ENCODE measurements around the gene FZD8. TPM values are rescaled to one million over a fixed set of nuclear protein-coding genes. Genes with fewer than 3 reads are reported as not detected.

FZD8 gene
- polyA plus RNA-seq, 1 of the 3 experiments (the other 2 are of a cell fraction) = 1.4 TPM

GRCh38 chr10:35626971-35627507 is 15.1 kb downstream of the FZD8 start:
- Histone ChIP-seq H3K27me3 (ENCODE audit: insufficient read depth) (no peaks in the 10 kb centered on the region; the same call in 1 of the 2 replicates), H3K9ac (no peak overlapping the region), H3K9me2 (no peaks in the 10 kb centered on the region), H4K20me1 (ENCODE audit: insufficient read depth) (no peaks in the 10 kb centered on the region), H3K79me2 (ENCODE audit: insufficient read depth) (no peaks in the 10 kb centered on the region), H3K9me3 (no peaks in the 10 kb centered on the region), H2AFZ (ENCODE audit: low read depth) (peak overlapping the region; percentile 6; the same call in 1 of the 2 replicates), H3K36me3 (replicated peaks in 1 of 2; ENCODE audit: control insufficient read depth in 1 of 2, insufficient read depth in 2 of 2, low read length in 1 of 2) (no peaks in the 10 kb centered on the region), H3K4me2 (0 out of 2 replicates have a peak overlapping the region, but pooled peaks have one; percentile 13), H3K4me1 (ENCODE audit: control insufficient read depth in 1 of 2, insufficient read depth in 2 of 2, low read depth in 1 of 2, low read length in 1 of 2) (peaks cover 0 to 4% of the 10 kb centered on the region in 2 experiments; a peak in 1 of 4 replicates), H3F3A (replicated peaks; ENCODE audit: insufficient read depth) (peaks cover 11% of the 10 kb centered on the region), H3K4me3 (ENCODE audit: low read depth in 2 of 2, low read length in 1 of 2) (no peak overlapping the region), H3K27ac (ENCODE audit: low read depth in 2 of 2, low read length in 1 of 2) (peak overlapping the region in 1 of 2 experiments; percentile 40; a peak in 2 of 4 replicates)
- 72% methylated on average over 6 of the region's 6 CpGs for WGBS (ENCODE audit: low lambda C conversion rate)
- no peak for DNase-seq
- ChIA-PET POLR2A (no interaction called here), CTCF (interaction anchor here (0.7 to 1.3 kb wide), 2 partner anchors 9 to 12 kb away, joined by 4 read pairs; no protein-coding TSS in a partner anchor)
- TF ChIP-seq EP300 (IDR thresholded peaks at IDR 0.05; ENCODE audit: borderline replicate concordance in 1 of 2, low read depth in 1 of 2, low read length in 1 of 2) (no peak), RFX5 (IDR thresholded peaks at IDR 0.05; ENCODE audit: low read length) (no peak), FOSL2 (IDR thresholded peaks at IDR 0.05; ENCODE audit: borderline replicate concordance, low read depth) (0 out of 2 replicates have a peak, but pooled peaks have one; percentile 22)

DNA sequence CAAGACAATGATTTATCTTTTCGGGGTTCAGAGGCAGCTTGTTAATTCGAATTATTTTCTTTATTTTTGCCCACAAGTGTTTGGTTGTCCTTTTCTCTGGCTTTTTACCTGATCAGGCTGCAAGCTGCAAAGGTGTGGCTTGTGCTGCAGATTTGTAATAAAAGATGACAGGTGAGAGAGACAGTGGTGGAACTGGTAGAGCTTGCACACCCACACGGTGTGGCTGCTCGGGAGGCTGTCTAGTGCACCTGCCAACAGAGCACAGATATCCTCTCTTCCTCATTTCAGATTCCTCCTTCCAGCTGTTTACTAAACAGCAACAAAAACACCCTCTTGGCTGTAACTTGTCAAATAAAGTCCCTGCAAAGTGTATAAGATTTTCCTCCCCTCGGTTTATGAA is 27.8 kb downstream of the FZD8 start:
- Histone ChIP-seq H3F3A (replicated peaks; ENCODE audit: insufficient read depth) (no peaks in the 10 kb centered on the region), H3K4me2 (no peak overlapping the region), H3K27me3 (ENCODE audit: insufficient read depth) (peaks cover 13% of the 10 kb centered on the region), H4K20me1 (ENCODE audit: insufficient read depth) (no peaks in the 10 kb centered on the region), H3K9ac (no peak overlapping the region), H3K27ac (ENCODE audit: low read depth in 2 of 2, low read length in 1 of 2) (no peak overlapping the region), H3K36me3 (replicated peaks in 1 of 2; ENCODE audit: control insufficient read depth in 1 of 2, insufficient read depth in 2 of 2, low read length in 1 of 2) (no peaks in the 10 kb centered on the region), H2AFZ (ENCODE audit: low read depth) (no peak overlapping the region), H3K79me2 (ENCODE audit: insufficient read depth) (no peaks in the 10 kb centered on the region), H3K4me1 (ENCODE audit: control insufficient read depth in 1 of 2, insufficient read depth in 2 of 2, low read depth in 1 of 2, low read length in 1 of 2) (no peaks in the 10 kb centered on the region), H3K4me3 (ENCODE audit: low read depth in 2 of 2, low read length in 1 of 2) (no peak overlapping the region), H3K9me3 (no peaks in the 10 kb centered on the region), H3K9me2 (no peaks in the 10 kb centered on the region)
- TF ChIP-seq RXRA (IDR thresholded peaks at IDR 0.05; ENCODE audit: borderline replicate concordance, low read depth) (no peak), SMC3 (IDR thresholded peaks at IDR 0.05; ENCODE audit: low read depth, low read length) (no peak), CTCF (IDR thresholded peaks at IDR 0.05) (no peak), USF2 (IDR thresholded peaks at IDR 0.05; ENCODE audit: borderline replicate concordance, low read depth, low read length) (no peak), MXI1 (IDR thresholded peaks at IDR 0.05; ENCODE audit: low read depth, low read length) (no peak), FOXJ3 (CRISPR knock-in tag; IDR thresholded peaks at IDR 0.05) (no peak), EP300 (IDR thresholded peaks at IDR 0.05; ENCODE audit: borderline replicate concordance in 1 of 2, low read depth in 1 of 2, low read length in 1 of 2) (no peak), NRF1 (IDR thresholded peaks at IDR 0.05; ENCODE audit: low read depth, low read length) (no peak), TAF1 (IDR thresholded peaks at IDR 0.05; ENCODE audit: borderline replicate concordance, low read depth, low read length) (no peak)
- TF ChIP-seq, protein P1, sequence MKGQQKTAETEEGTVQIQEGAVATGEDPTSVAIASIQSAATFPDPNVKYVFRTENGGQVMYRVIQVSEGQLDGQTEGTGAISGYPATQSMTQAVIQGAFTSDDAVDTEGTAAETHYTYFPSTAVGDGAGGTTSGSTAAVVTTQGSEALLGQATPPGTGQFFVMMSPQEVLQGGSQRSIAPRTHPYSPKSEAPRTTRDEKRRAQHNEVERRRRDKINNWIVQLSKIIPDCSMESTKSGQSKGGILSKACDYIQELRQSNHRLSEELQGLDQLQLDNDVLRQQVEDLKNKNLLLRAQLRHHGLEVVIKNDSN (IDR thresholded peaks at IDR 0.05; ENCODE audit: borderline replicate concordance, low read depth) = no peak
- CTCF ChIA-PET = interaction anchor here (0.8 to 1.8 kb wide), 7 partner anchors 9 to 1267 kb away, joined by 3 to 6 read pairs (median 3); no protein-coding TSS in a partner anchor
- POLR2A ChIA-PET = no interaction called here
- 16% methylated on average over 5 of the region's 5 CpGs for WGBS (ENCODE audit: low lambda C conversion rate)
- DNase-seq = no peak

Data from SK-N-SH (cell line).